ENCODE data around the gene GSN.
A peak's percentile ranks its signal among the peaks of the same experiment; 100 is the strongest.

The GSN gene

GRCh38 chr9:121357011-121357410 is 89.0 kb downstream of the GSN start:
- Histone ChIP-seq H3K36me3 (peaks cover 23 to 42% (median 39%) of the 10 kb centered on the region in 3 donors), H3K4me3 (no peak overlapping the region), H3K27ac (no peak overlapping the region), H3K4me1 (peaks cover 3 to 51% (median 32%) of the 10 kb centered on the region in 4 donors), H3K27me3 (no peaks in the 10 kb centered on the region), H3K9me3 (no peaks in the 10 kb centered on the region)
- no peak for TF ChIP-seq CTCF (IDR thresholded peaks at IDR 0.05)
- intact Hi-C loops (cut with DNase I; ENCODE audit: low total_unique reads), result no loop called here
- no peak for DNase-seq

- H3K36me3 ChIP-seq, result peaks cover 7 to 25% (median 22%) of the 10 kb centered on the region in 3 donors
- no peak for TF ChIP-seq CTCF (IDR thresholded peaks at IDR 0.05)
- no peaks in the 10 kb centered on the region for H3K27me3 ChIP-seq
- no peaks in the 10 kb centered on the region for H3K9me3 ChIP-seq
- H3K27ac ChIP-seq, result peak overlapping the region; percentile 60 to 93
- intact Hi-C loops (cut with DNase I; ENCODE audit: low total_unique reads), result no loop called here
- H3K4me3 ChIP-seq, result no peak overlapping the region
- H3K4me1 ChIP-seq, result peaks cover 3 to 61% (median 42%) of the 10 kb centered on the region in 4 donors
- no peak for DNase-seq
These were observed 90.8 kb downstream of the GSN start for GRCh38 chr9:121358751-121359150.

DNA sequence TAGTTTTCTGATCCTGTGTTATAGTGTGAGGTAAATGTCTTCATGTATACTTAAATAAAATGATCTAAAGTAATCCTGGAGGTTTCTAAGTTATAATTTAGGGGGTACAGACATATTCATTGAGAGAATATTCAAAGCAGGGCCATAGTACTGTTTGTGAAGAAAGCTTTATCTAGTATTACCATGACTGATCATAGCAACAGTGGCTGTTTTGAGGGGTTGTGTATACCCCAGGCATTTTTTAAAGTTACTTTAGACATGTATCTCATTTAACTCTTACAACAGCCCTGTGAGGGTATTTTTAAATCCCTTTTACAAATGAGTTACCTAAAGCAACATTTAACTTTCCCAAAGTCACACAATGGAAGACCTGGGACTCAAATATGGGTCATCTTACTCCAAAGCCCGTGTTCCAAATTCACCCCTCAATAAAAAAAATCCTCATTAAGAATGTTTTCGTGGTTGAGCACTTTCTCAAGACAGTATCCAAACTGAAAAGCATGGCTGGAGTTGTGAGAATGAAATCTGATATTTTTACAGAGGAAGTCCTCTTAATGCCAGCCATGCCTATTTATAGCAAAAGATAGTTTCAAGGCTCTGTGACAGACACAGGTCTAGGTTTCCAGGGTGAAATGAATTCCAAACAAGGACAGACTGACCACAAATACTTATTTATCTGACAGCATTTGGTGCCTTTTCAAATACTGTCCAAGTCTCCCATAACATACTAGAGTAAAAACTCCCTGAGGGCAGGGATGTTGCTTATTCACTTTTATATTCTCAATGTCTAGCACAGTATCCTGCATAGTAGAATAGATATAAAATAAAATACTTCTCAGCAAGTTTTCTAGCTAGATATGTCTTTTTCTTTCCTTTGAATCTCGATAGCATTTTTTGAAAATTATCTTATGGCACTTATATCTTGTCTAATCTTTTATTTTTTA is 91.7 kb downstream of the GSN start:
- Histone ChIP-seq H3K36me3 (peaks cover 0 to 16% (median 14%) of the 10 kb centered on the region in 3 donors), H3K27me3 (no peaks in the 10 kb centered on the region), H3K27ac (peak overlapping the region; percentile 60 to 93), H3K4me3 (no peak overlapping the region), H3K9me3 (no peaks in the 10 kb centered on the region), H3K4me1 (peaks cover 3 to 70% (median 49%) of the 10 kb centered on the region in 4 donors)
- no peak for DNase-seq
- intact Hi-C loops (cut with DNase I; ENCODE audit: low total_unique reads), result no loop called here
- TF ChIP-seq CTCF (IDR thresholded peaks at IDR 0.05), result no peak

- H3K9me3 ChIP-seq, result no peaks in the 10 kb centered on the region
- intact Hi-C loops (cut with DNase I; ENCODE audit: low total_unique reads), result no loop called here
- DNase-seq, result no peak
- no peak overlapping the region for H3K4me3 ChIP-seq
- no peak for TF ChIP-seq CTCF (IDR thresholded peaks at IDR 0.05)
- peaks cover 0 to 7% (median 4%) of the 10 kb centered on the region in 3 donors for H3K36me3 ChIP-seq
- no peaks in the 10 kb centered on the region for H3K27me3 ChIP-seq
- peaks cover 3 to 81% (median 60%) of the 10 kb centered on the region in 4 donors for H3K4me1 ChIP-seq
- H3K27ac ChIP-seq, result peak overlapping the region; percentile 93 to 98
These were observed 92.8 kb downstream of the GSN start for GRCh38 chr9:121360601-121361374.

GRCh38 chr9:121362813-121363621 is 95.1 kb downstream of the GSN start:
- Histone ChIP-seq H3K9me3 (no peaks in the 10 kb centered on the region), H3K27me3 (no peaks in the 10 kb centered on the region), H3K4me3 (no peak overlapping the region), H3K27ac (peak overlapping the region; percentile 93 to 98), H3K36me3 (no peaks in the 10 kb centered on the region), H3K4me1 (peaks cover 3 to 99% (median 79%) of the 10 kb centered on the region in 4 donors)
- intact Hi-C loops (cut with DNase I; ENCODE audit: low total_unique reads), result no loop called here
- TF ChIP-seq CTCF (IDR thresholded peaks at IDR 0.05), result no peak
- no peak for DNase-seq
